Cerebellar cortex (tissue), 1 donor: ENCODE results near the gene PICALM.

Experiments
- DNase-seq: peaks from one replicate; pipeline ENCODE4 v3.0.0-alpha.2; 2015; ENCODE audit warnings: low spot score

PICALM gene

DNA sequence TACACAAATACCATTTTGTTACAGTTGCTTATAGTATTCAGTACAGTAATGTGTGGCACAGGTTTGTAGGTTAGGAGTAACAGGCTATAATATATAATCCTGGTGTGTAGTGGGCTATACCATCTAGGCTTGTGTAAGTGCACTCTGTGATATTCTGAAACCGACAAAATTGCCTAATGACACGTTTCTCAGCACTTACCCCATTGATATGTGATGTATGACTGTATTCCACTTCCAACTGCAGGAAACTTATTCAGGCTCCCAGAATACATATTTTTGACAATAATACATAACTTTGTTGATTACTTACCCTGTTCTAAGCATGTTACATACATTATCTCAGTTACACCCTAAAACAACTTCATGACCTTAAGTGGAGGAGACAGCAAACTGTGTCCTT, 5.1 kb upstream of the PICALM start:
- no peak for DNase-seq

DNA sequence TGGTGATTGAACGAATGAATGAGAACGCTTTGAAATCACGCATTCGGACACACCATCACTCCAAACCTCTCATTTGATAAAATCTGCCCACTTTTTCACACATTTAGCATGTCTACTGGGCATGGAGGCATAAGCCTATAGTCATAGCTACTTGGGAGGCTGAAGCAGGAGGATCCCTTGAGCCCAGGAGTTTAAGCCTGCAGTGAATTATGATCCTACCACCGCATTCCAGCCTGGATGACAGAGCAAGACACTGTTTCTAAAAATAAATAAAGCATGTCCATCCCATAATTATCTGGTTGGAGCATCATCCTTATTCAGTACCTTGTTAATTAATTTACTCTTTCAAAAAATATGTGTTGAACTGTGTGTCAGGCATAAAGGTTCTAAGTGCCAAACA, 3.3 kb upstream of the PICALM start:
- no peak for DNase-seq

DNA sequence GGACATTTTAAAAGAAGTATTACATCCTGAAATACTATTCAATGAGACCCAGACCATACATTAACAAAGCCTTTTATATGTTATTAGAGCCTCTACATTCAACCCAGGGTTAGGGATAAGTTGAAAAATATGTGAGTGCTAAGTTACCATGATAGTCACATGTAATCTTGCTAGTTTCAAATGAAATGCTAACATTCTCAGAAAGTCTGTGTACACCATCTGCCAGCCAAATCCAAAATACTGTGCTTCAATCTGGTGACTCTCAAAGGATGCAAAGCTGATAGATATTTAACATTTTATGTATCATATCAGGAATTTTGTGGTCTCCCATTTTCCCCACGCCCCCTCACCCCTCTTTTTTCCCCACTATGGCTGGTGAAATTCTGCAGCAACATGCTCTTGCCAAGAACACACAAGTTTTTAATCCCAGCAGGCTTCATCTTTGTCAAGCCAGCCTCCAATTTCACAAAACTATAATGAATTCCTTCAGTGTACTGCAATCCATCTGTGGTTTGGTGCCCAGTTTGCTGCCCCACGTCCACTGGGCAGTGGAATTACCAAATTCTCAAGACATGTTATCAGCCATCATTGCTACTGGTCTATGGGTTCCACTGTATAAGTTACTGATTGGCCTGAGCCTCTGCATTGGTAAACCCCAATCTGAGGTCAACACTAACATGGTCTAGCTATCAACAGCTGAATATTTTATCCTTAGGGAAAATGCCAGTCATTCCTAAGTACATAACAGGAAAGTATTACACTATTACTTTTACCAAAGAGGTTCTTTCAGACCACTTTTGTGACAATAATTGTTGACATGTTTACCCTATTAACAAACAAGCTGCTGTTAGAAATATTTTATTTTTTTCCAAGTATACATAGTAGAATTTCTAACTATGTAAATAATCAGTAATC, 1.5 kb upstream of the PICALM start:
- no peak for DNase-seq

DNA sequence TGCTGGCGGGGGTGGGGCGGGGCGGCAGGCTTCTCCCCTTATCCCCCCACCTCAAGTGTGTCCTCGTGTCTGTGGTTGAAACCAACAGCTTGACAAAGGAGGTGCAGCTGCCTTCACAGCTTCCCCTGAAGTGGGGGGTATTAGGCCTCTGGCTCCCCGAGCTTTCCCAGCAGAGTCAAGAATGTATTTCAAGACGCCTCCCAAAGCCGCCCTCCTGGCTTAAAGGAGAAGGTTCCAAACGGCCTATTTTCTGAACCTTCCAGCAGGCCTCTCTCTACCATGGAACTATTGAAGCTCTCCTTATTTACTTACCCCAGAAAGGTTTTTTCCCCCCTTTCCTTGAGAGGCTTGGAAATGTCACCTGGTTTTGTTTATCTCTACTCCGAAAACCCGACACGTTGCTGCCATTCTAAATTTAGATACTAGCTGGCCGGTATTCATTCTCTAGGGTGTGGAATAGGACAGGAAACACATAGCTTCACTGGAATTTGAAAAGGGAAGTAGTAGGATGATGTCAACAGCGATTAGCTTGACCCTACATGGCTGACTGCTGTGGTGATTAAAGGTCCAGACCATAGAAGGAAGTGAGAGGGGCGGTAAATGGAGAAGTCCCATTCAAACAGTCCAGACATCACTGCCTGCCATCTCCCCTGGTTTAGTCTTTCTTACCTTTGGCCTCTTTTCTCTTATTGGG, 671 bp upstream of the PICALM start:
- DNase-seq = peak; percentile 85

DNA sequence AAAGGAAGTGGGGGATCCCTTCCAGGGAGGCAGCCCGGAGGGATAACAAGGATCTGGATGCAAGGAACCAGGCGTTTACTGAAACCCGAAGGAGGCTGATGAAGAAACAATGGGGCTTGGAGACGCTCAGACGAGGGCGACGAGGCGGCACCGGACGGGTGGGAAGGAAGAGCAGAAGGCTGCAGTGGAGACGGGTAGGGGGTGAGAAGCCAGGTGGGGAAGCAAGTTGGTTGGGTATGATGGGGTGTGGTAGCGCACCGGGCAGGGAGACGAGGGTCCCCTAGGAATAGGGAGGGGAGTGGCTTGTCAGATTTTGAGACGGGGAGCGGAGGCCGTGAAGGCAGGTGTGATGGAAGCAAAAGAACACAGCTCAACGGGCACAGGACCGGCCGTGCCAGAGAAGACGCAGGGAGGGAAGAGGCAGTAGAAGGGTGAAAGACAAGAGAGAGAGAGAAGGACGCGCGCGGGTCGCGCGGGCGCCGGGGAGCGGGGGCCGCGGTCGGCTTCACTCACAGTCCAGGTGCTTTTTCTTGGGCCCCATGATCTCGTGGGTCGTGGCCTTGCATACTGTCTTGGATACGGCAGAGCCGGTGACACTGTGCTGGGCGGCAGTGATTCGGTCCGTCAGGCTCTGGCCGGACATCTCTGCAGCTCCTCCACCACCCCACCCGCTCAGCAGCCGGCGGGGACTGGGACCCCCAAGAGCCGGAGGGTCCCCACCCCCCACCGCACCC, 579 bp downstream of the PICALM start:
- DNase-seq = peak; percentile 42

DNA sequence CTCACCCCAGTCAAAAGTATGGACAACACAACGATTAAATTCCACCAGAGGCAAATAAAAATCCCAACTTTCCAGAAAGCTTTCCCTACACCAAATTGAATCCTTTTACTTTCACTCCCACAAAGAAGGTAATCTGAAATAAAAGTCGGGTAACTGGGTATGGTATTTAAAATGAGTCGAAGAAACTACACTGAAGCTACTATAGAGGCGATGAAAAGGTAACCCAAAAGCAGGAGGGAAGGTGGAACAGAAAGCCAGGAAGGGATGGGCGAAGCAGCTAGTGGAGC, 1.1 kb downstream of the PICALM start:
- DNase-seq = no peak

DNA sequence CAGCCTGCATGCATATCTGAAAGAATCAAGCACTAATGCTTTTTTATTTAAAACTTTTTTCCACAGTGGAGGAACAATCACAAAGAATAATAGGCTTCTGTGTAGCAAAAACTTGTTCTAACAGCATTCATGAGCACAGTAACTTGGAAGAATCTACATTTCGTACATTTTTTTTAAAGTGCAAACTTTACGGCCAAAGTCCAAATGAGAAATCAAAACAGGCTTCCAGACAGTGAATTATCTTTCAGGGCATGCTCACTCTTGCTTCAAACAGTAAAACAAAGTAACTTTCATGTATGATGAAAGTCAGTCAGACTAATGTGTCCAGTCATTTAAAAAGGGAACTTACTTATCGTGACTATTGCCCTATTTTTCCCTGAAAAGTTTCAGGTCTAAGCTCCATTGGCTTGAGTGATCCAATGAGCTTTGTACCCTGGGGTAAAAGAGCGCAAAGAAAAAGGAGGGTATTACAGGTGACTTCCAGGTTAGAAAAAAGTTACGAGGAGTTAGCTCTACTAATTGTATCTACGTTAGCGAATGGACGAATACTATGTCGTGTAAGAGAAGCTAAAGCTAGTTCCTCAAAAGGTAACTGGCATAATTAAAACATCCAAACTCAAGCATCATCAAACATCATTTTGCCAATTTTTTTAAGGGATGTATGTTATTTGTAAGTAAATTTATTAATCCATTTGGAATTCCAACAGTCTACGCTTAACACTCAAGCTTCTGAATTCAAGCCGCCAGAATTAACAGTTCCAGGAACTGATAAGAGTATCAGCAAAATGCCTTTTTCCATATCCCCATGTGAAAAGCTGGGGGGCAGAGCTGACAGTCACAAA, 1.7 kb downstream of the PICALM start:
- DNase-seq = no peak

DNA sequence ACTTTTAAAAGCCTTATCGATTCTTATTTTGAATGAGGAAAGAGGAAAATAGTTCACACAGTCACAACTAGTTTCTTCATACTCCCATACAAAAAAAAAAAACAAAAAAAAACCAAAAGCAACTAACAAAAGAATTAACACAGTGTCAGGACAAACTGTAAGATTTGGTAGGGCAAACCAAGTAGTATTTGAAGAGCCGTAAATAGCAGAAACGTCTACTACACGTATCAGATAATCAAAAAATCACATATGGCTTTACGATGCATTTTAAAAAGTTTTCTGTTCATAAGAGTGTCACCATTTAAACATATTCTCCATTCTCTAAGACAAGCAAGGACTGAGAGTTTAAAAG, 2.3 kb downstream of the PICALM start:
- DNase-seq = no peak

DNA sequence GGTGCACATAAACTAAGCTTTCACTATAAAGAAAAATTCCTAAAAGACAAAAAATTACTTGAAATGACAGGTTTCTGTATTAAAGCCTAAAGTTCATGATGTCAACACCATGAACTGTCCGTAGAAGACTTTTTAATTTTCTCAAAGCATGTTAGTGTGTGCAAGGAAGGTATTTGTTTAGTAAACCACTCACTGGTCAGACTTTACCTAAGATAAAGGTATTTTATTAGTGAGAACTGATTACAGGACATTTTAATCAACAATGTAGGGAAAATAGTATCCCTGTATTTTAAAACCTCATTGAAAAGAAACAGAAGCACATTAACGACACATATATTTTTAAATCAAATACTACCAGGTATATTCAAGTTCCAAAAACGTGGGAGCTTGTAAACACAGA, 2.9 kb downstream of the PICALM start:
- no peak for DNase-seq

DNA sequence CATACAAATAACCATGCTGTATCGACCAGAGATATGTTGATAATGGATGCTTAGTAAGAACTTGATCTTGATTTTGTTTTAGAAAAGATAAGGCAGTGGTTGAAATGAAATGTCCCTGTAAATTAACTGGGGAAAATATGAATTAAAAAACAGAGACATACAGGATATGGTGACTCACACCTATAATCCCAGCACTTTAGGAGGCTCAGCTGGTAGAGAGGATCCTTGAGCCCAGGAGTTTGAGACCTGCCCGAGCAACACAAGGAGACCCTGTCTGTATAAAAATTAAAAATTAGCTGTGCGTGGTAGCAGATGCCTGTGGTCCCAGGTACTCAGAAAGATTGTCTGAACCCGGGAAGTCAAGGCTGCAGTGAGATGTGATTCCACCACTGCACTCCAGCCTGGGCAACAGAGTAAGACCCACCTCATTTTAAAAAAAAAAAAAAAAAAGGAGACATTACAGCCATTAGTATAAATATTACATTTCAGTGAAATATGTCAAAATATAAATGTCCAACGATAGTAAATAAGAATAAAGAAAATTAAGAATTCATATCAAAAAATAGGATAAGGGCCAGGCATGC, 4.6 kb downstream of the PICALM start:
- DNase-seq = no peak

DNA sequence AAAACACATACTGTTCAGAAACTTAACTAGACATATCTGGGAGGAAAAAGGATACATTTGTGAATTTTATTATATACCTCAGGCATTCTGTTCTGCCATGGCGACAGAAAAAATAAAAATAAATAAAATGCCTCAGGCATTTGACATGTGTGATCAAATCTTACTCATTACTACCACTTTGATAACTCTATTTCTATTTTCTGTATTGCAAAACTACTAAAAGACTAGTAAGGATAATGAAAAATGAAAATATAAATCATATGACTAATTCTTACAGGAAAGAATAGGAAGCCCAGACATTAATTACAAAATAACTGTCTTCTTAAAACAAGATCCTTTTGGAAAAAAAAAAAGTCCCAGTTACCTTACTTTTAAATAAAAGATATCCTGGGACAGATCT, 5.3 kb downstream of the PICALM start:
- DNase-seq = no peak

DNA sequence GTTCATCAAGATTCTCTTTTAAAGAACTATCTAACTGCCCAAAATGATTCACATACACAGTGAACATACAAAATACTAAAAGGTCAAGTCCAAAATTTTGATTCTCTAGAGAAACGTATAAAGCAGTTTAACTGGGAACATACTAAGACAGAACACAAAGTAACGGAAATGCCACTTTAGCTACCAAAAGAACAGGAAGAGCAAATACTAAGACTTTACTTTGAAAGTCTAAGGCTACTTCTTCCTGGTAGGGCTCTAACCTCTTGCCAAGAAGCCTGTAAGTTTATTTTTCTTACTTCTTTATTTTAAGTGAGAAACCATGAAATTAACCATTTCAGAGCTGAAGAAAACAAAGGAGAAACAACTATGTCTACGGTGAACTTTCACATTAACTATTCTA, 6.2 kb downstream of the PICALM start:
- no peak for DNase-seq

DNA sequence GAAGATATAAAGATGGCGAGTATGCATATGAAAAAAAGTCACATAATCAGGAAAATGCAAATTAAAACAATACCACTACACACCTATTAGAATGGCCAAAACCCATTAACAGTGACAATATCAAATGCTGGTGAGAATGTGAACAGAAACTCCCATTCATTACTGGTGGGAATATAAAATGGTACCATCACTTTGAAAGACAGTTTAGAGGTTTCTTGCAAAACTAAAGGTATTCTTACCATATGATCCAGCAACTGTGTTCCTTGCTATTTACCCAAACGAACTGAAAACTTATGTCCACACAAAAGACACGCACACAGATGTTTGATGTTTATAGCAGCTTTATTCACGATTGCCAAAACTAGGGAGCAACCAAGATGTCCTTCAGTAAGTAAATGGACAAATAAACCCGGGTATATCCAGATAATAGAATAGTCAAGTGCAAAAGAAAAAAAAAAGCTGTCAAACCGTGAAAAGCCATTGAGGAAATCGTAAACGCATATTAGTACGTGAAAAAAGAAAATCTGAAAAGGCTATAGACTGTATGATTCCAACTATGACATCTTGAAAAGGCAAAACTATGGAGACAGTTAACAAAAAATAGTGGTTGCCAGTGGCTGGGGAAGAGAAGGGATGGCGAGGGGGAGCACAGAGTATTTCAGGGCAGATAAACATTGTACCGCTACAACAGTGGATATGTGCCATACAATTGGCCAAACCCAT, 7.2 kb downstream of the PICALM start:
- no peak for DNase-seq

DNA sequence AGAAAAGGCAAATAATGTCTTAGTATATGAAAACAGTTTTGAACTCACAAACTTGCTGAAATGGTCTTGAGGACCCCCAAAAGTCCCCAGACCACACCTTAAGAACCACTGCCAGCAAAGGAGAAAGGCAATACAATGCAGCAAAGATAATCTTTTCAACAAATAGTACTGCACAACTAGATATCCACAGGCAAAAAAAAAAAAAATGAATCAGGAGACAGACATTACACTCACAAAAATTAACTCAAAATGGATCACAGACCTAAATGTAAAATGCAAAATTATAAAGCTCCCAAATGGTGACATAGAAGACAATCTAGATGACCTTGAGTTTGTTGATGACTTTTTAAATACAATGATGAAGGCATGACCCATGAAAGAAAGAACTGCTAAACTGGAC, 8.3 kb downstream of the PICALM start:
- DNase-seq = no peak

DNA sequence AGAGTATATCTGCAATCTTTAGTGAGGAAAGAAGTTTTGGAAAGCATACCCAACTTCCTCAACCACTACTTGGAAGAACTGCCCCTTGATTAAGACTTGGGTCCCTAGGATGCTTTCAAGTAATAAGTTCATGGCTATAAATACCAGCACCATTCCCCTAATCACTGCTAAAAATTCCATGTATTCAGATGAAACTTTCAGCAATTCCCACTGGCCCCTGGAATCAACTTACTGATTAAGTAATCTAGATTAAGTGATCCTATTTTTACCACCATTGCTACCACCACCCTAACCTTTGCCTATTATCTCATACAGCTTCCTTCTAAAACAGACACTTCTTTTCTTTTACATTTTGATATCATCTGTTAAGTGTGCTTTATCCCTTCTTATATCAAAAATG, 10.5 kb downstream of the PICALM start:
- no peak for DNase-seq

DNA sequence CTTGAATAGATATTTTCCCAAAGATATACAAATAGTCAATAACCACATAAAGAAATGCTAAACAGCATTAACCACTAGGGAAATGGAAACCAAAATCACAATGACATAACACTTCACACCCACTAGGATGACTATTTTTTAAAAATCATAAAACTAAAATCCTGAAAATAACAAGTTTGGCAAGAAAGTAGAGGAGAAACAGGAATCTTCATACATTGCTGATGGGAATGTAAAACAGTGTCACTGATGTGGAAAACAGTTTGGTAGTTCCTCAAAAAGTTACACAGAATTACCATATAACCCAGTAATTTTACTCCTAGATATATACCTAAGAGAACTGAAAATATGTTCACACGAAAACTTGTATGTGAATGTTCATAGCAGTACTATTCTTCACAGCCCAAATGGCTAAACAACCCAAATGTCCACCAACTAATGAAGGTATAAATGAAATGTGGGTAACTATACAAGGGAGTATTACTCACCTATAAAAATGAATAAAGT, 12.5 kb downstream of the PICALM start:
- DNase-seq = no peak

DNA sequence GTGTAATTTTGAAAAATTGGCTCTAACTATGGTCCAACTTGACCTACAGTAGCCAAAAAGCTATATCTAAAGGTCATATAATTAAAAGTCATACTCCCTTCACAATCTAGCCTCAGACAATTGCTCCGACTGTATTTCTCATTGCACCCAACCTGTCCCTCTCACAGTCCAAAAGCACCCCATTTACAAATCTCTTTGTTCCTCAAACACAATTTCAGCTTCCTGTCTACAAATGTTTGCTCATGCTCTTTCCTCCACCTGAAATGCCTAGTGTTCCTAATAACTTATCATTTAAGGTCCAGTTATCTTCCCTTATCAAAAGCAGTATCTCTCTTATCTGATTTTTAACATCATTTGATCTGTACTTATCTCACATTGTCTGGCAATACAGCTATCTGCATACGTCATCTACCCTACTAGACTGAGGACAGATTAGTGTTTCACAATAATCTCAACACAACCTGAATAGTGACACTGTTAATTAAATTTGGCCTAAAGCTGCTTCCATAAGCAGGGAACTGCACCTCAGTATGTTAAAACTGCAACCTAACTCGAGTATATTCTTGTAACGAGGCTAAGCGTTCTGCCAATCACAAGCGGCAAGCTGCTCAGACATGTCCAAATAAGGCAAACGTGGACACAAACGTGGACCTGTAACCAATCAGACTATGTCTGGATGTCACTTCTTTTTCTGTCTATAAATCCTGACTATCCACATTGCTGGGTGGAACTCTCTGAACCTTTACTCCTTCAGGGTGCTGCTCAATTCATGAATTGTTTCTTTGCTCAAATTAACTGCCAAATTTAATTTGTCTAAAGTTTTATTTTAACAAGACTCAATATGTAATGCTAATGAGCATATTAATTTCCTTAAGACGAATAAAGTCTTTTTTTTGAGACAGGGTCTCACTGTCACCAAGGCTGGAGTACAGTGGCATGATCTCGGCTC, 15.9 kb downstream of the PICALM start:
- no peak for DNase-seq

DNA sequence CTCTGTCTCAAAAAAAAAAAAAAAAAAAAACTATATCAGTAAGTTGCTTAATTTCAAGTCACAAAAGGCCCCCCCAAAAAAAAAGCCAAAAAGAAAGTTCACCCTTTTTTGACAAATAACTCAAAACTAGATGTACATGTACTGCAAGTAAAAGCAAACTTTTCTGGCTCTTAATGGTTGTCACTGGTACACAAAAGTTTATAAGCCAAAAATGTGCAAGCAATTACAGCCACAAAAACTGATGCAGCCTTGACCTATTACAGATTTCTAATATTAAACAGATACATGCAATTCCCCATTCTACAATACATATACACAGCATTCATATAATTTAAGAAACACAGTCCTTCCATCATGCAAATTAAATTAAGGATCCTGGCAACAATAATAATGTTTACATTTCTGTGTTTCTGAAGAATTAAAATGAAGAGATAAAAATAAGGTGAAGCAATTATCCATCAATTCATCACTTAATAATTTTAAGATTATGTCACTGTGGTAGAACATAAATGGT, 18.6 kb downstream of the PICALM start:
- DNase-seq = no peak

DNA sequence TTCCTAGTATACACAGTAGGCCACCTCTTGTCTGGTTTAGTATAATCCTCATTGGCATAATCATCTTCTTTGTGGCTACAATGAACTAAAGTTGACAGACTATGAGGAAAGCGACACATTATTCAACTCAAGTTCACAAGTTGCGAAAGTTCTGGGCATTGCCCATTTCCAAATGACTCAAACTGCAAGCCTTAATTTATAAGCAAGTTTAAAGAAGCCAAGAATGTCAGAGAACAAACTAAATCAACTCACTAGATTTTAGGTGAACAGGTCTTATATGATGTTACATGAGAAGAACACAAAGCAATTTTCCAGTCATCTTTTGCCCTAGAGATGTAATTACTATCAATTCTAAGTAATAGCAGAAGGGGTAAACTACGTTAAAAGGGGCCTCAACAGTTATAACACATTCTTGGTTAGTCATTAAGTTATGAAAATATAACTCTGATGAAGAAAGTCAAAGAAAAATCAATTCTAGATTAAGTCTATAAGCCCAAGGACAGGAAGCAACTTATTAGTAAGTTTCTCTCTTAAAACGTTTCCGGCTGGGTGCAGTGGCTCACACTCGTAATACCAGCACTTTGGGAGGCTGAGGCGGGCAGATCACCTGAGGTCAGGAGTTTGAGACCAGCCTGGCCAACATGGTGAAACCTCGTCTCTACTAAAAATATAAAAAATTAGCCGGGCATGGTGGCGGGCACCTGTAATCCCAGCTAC, 21.5 kb downstream of the PICALM start:
- no peak for DNase-seq
